Measurements from ENCODE around the gene S100A2. TPM values are rescaled to one million over a fixed set of nuclear protein-coding genes. Genes with fewer than 3 reads are reported as not detected.

S100A2 gene
- total RNA-seq, 4 donors from 2014 or later = 1.3 to 2.2 TPM; not detected in 2

- TF ChIP-seq CTCF (IDR thresholded peaks at IDR 0.05; ENCODE audit: low read depth) = no peak
These were observed 4.7 kb downstream of the S100A2 start for GRCh38 chr1:153560771-153561465.

DNA sequence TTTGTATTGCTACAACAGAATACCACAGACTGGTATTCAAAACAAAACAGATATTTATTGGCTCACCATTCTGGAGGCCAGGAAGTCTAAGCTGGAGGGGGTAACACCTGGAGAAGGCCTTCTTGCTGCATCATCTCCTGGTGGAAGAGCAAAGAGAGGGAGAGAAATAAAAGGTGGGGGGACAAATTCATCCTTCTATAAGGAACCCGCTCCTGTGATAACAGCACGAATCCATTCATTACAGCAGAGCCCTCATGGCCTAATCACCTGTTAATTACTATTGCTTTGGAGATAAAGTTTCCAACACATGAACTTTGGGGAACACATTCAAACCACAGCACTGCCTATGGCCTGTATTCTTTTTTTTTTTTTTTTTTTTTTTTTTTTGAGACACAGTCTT lies 5.4 kb downstream of the S100A2 start:
- TF ChIP-seq CTCF (IDR thresholded peaks at IDR 0.05; ENCODE audit: low read depth) = no peak

GRCh38 chr1:153557877-153558276 lies 7.8 kb downstream of the S100A2 start:
- no peak for TF ChIP-seq CTCF (IDR thresholded peaks at IDR 0.05; ENCODE audit: low read depth)

GRCh38 chr1:153556348-153556747 lies 9.3 kb downstream of the S100A2 start:
- TF ChIP-seq CTCF (IDR thresholded peaks at IDR 0.05; ENCODE audit: low read depth) = no peak

- TF ChIP-seq CTCF (IDR thresholded peaks at IDR 0.05; ENCODE audit: low read depth) = no peak
These were observed 11.7 kb downstream of the S100A2 start for GRCh38 chr1:153553830-153554541.

DNA sequence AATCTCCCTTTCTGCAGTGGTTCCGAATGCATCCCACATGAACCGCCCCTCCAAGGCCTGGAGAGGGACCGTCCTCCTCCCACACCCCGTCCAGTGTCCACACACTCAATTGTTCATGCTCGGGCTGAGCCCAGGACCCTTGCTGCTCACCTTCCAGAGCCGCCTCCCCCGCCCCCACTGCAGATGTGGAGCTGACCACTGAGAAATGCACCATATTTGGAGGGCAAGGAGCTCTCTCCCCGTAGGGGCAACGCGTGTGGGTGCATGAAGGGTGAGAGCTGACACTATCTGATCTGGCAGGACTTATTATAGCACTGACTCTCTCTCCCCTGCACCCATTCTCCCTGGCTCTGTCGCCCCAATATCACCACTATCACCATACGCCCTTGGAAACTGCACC lies 12.5 kb downstream of the S100A2 start:
- no peak for TF ChIP-seq CTCF (IDR thresholded peaks at IDR 0.05; ENCODE audit: low read depth)

GRCh38 chr1:153552335-153552734 lies 13.3 kb downstream of the S100A2 start:
- no peak for TF ChIP-seq CTCF (IDR thresholded peaks at IDR 0.05; ENCODE audit: low read depth)
